MM.1S (cell line): ENCODE measurements around the gene GLB1L2.
"Not testable (repeated sequence)": the region's sequence is repeated elsewhere in the genome, so short reads cannot be mapped to it uniquely, and the experiment has no call there.

Source experiments
- DNase-seq: peaks from one replicate; pipeline ENCODE4 v3.0.0-alpha.2; 2015
- H2AFZ ChIP-seq: fragments of 300-600 bp; sonication (generic); 2 replicates; pipeline ENCODE4 v1.6.0; 2016; ENCODE audit warnings: antibody characterized with exemption, low read length
- H3F3A ChIP-seq: fragments of 300-600 bp; sonication (generic); 2 replicates; pipeline ENCODE4 v1.6.1; 2016; ENCODE audit warnings: mild to moderate bottlenecking, antibody characterized with exemption, low read length, moderate library complexity, mixed read lengths; ENCODE audit not compliant: insufficient read depth
- H3K27ac ChIP-seq: fragments of 300-600 bp; sonication (generic); 2 replicates; pipeline ENCODE4 v1.5.1; 2016; ENCODE audit warnings: mild to moderate bottlenecking, low read length
- H3K27me3 ChIP-seq: fragments of 300-600 bp; sonication (generic); replicated peaks from 2 replicates; pipeline ENCODE4 v1.6.0; 2016; ENCODE audit warnings: low read length; ENCODE audit not compliant: insufficient read depth
- H3K36me3 ChIP-seq: fragments of 300-600 bp; sonication (generic); replicated peaks from 2 replicates; pipeline ENCODE4 v1.6.1; 2016; ENCODE audit warnings: mild to moderate bottlenecking, low read length, mixed read lengths; ENCODE audit not compliant: insufficient read depth
- H3K4me1 ChIP-seq: fragments of 300-600 bp; sonication (generic); 2 replicates; pipeline ENCODE4 v1.6.1; 2016; ENCODE audit warnings: low read length, mixed read lengths
- H3K4me2 ChIP-seq: fragments of 300-600 bp; sonication (generic); 2 replicates; pipeline ENCODE4 v1.6.0; 2016; ENCODE audit warnings: low read depth, low read length
- H3K4me3 ChIP-seq: fragments of 300-600 bp; sonication (generic); 2 replicates; pipeline ENCODE4 v1.5.1; 2016; ENCODE audit warnings: low read length, mixed read lengths
- H3K79me2 ChIP-seq: fragments of 300-600 bp; sonication (generic); 2 replicates; pipeline ENCODE4 v1.6.1; 2016; ENCODE audit warnings: mixed run types, low read length, mixed read lengths
- H3K9ac ChIP-seq: fragments of 300-600 bp; sonication (generic); 2 replicates; pipeline ENCODE4 v1.6.1; 2016; ENCODE audit warnings: low read length, mixed read lengths
- H3K9me2 ChIP-seq: fragments of 300-600 bp; sonication (generic); replicated peaks from 2 replicates; pipeline ENCODE4 v1.6.1; 2016; ENCODE audit warnings: mild to moderate bottlenecking, low read length, mixed read lengths; ENCODE audit not compliant: insufficient read depth
- H3K9me3 ChIP-seq: fragments of 300-600 bp; sonication (generic); replicated peaks from 2 replicates; pipeline ENCODE4 v1.6.1; 2016; ENCODE audit warnings: mild to moderate bottlenecking, low read length, mixed read lengths; ENCODE audit not compliant: insufficient read depth
- H4K20me1 ChIP-seq: fragments of 300-600 bp; sonication (generic); 2 replicates; pipeline ENCODE4 v1.6.1; 2016; ENCODE audit warnings: mild to moderate bottlenecking, low read length, moderate library complexity, mixed read lengths; ENCODE audit not compliant: insufficient read depth
- EZH2 ChIP-seq: fragments of 300-600 bp; sonication (generic); optimal IDR thresholded peaks from 2 replicates; pipeline ENCODE3; 2017; ENCODE audit warnings: low read depth, mild to moderate bottlenecking, antibody characterized with exemption, low read length, mixed read lengths
- EZH2phosphoT487 ChIP-seq: fragments of 300-600 bp; sonication (generic); IDR thresholded peaks from 2 replicates; pipeline ENCODE4 v1.6.1; 2018; ENCODE audit warnings: antibody characterized with exemption, low read length
- TF ChIP-seq, protein P1 (sequence below): fragments of 300-600 bp; sonication (generic); IDR thresholded peaks from 2 replicates; pipeline ENCODE4 v1.5.1; 2016; ENCODE audit warnings: antibody characterized with exemption, low read length, mixed read lengths

GLB1L2 gene

GRCh38 chr11:134317103-134317502, 14.7 kb upstream of the GLB1L2 start:
- no peaks in the 10 kb centered on the region for H3F3A ChIP-seq
- H2AFZ ChIP-seq = no peak overlapping the region
- H3K4me1 ChIP-seq = no peaks in the 10 kb centered on the region
- H3K27ac ChIP-seq = no peak overlapping the region
- H3K27me3 ChIP-seq = no peaks in the 10 kb centered on the region
- H3K36me3 ChIP-seq = no peaks in the 10 kb centered on the region
- no peaks in the 10 kb centered on the region for H3K9me2 ChIP-seq
- H3K79me2 ChIP-seq = no peaks in the 10 kb centered on the region
- H3K4me3 ChIP-seq = no peak overlapping the region
- H4K20me1 ChIP-seq = no peaks in the 10 kb centered on the region
- H3K9ac ChIP-seq = no peak overlapping the region
- TF ChIP-seq EZH2phosphoT487 (no peak), EZH2 (no peak)
- TF ChIP-seq, protein P1, sequence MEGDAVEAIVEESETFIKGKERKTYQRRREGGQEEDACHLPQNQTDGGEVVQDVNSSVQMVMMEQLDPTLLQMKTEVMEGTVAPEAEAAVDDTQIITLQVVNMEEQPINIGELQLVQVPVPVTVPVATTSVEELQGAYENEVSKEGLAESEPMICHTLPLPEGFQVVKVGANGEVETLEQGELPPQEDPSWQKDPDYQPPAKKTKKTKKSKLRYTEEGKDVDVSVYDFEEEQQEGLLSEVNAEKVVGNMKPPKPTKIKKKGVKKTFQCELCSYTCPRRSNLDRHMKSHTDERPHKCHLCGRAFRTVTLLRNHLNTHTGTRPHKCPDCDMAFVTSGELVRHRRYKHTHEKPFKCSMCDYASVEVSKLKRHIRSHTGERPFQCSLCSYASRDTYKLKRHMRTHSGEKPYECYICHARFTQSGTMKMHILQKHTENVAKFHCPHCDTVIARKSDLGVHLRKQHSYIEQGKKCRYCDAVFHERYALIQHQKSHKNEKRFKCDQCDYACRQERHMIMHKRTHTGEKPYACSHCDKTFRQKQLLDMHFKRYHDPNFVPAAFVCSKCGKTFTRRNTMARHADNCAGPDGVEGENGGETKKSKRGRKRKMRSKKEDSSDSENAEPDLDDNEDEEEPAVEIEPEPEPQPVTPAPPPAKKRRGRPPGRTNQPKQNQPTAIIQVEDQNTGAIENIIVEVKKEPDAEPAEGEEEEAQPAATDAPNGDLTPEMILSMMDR = no peak
- H3K4me2 ChIP-seq = no peak overlapping the region
- DNase-seq = no peak
- no peaks in the 10 kb centered on the region for H3K9me3 ChIP-seq

DNA sequence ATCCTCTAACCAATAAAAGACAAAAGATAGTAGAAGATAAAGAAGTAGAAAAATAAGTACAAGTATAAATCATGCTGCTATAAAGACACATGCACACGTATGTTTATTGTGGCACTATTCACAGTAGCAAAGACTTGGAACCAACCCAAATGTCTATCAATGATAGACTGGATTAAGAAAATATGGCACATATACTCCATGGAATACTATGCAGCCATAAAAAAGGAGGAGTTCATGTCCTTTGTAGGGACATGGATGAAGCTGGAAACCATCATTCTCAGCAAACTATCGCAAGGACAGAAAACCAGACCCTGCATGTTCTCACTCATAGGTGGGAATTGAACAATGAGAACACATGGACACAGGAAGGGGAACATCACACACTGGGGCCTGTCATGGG, 10.4 kb upstream of the GLB1L2 start:
- H3K4me2 ChIP-seq, H2AFZ ChIP-seq, H3K79me2 ChIP-seq, H3K9me3 ChIP-seq, H3K4me3 ChIP-seq, H3F3A ChIP-seq, H3K9ac ChIP-seq, H3K9me2 ChIP-seq, DNase-seq, H3K36me3 ChIP-seq, H3K27me3 ChIP-seq, H3K27ac ChIP-seq, H3K4me1 ChIP-seq, H4K20me1 ChIP-seq: not testable (repeated sequence)

- Histone ChIP-seq H3K9me3 (no peaks in the 10 kb centered on the region), H3K27ac (no peak overlapping the region), H4K20me1 (no peaks in the 10 kb centered on the region), H3K4me1 (no peaks in the 10 kb centered on the region), H3K9ac (no peak overlapping the region), H3F3A (no peaks in the 10 kb centered on the region), H2AFZ (no peak overlapping the region), H3K4me2 (no peak overlapping the region), H3K4me3 (no peak overlapping the region), H3K79me2 (no peaks in the 10 kb centered on the region), H3K36me3 (no peaks in the 10 kb centered on the region), H3K27me3 (no peaks in the 10 kb centered on the region), H3K9me2 (no peaks in the 10 kb centered on the region)
- TF ChIP-seq, protein P1 = no peak
- TF ChIP-seq EZH2 (no peak), EZH2phosphoT487 (no peak)
- no peak for DNase-seq
Observed at GRCh38 chr11:134322553-134322952, 9.2 kb upstream of the GLB1L2 start.

GRCh38 chr11:134328433-134328832, 3.4 kb upstream of the GLB1L2 start:
- H3K27me3 ChIP-seq = no peaks in the 10 kb centered on the region
- no peak overlapping the region for H3K9ac ChIP-seq
- TF ChIP-seq EZH2phosphoT487 = no peak
- TF ChIP-seq, protein P1 = no peak
- TF ChIP-seq EZH2 = no peak
- no peak for DNase-seq
- H4K20me1 ChIP-seq = no peaks in the 10 kb centered on the region
- no peaks in the 10 kb centered on the region for H3F3A ChIP-seq
- H2AFZ ChIP-seq = no peak overlapping the region
- H3K36me3 ChIP-seq = no peaks in the 10 kb centered on the region
- no peak overlapping the region for H3K27ac ChIP-seq
- H3K4me3 ChIP-seq = no peak overlapping the region
- H3K4me2 ChIP-seq = no peak overlapping the region
- H3K79me2 ChIP-seq = no peaks in the 10 kb centered on the region
- no peaks in the 10 kb centered on the region for H3K9me2 ChIP-seq
- no peaks in the 10 kb centered on the region for H3K9me3 ChIP-seq
- no peaks in the 10 kb centered on the region for H3K4me1 ChIP-seq
